Measurements from ENCODE around the gene DRD3.

DRD3 gene

GRCh38 chr3:114119776-114120175 lies 59.1 kb downstream of the DRD3 start:
- no peak for DNase-seq

- no peak for DNase-seq
Observed at GRCh38 chr3:114115143-114115542, 63.7 kb downstream of the DRD3 start.

GRCh38 chr3:114114719-114115118 lies 64.1 kb downstream of the DRD3 start:
- no peak for DNase-seq

DNA sequence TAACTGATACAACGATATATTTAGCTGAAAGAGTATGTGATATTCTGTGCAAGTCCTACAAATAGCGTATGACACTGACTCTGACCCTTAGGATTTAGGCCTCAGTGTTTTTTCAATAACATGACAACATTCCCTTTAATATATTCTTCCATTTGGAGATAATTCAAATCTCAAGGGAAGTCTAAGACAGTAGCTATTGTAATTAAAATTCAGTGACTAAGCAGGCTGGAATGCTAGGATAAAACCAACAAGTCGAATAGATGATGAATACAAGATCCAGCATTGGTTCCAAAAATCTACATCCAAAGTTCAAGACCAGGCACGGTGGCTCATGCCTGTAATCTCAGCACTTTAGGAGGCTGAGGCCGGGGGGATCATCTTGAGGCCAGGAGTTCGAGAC lies 66.2 kb downstream of the DRD3 start:
- DNase-seq: no peak

GRCh38 chr3:114111060-114111770 lies 67.6 kb downstream of the DRD3 start:
- no peak for DNase-seq

- no peak for DNase-seq
Observed at GRCh38 chr3:114110439-114110838, 68.4 kb downstream of the DRD3 start.

DNA sequence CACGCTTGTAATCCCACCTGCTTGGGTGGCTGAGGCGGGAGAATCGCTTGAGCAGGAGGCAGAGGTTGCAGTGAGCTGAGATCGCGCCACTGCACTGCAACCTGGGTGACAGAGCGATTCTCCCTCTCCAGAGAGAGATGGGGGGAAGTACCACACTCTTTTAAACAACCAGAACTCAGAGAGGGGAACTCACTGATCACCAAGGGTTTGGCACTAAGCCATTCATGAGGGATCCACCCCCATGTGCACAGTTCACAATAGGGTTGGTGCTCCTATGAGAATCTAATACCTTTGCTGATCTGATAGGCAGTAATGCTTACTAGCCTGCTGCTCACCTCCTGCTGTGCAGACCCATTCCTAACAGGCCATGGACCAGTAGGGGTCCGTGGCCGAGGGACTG lies 70.7 kb downstream of the DRD3 start:
- DNase-seq: no peak

- DNase-seq: no peak
Observed at GRCh38 chr3:114104414-114104813, 74.4 kb downstream of the DRD3 start.

- no peak for DNase-seq
Observed at GRCh38 chr3:114103858-114104257, 75.0 kb downstream of the DRD3 start.

DNA sequence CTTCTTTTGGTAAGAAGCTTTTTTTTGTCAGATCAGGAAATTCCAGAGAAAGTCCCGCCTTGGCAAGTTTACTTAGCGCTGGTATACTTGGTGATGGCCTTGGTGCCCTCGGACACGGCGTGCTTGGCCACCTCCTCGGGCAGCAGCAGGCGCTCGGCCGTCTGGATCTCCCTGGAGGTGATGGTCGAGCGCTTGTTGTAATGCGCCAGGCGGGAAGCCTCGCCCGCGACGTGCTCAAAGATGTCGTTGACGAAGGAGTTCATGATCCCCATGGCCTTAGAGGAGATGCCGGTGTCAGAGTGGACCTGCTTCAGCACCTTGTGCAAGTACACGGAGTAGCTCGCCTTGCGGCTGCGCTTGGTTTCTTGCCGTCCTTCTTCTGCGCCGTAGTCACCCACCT lies 75.7 kb downstream of the DRD3 start:
- no peak for DNase-seq

- DNase-seq: no peak
Observed at GRCh38 chr3:114101101-114101500, 77.8 kb downstream of the DRD3 start.

- no peak for DNase-seq
Observed at GRCh38 chr3:114095796-114096195, 83.1 kb downstream of the DRD3 start.

DNA sequence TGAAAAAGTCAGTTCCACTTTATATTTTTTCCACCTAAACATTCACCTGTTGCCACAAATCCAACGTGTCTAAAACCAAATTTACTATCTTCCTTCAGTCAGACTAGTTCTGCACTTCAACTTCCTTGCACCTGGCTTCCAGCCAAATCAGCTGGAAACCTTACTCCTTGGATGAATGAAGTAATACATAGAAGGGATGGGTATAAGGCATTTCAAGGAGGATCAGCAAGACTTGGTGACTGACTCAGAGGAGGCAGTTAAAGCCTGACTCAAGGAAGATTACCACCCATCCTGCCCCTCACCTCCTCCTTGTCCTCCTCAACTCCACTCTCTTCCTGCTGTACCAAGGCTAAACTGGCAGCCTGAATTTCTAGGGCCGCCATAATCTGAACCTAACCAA lies 85.3 kb downstream of the DRD3 start:
- DNase-seq: no peak

GRCh38 chr3:114093016-114093380 lies 85.9 kb downstream of the DRD3 start:
- DNase-seq: no peak

GRCh38 chr3:114092151-114093015 lies 86.5 kb downstream of the DRD3 start:
- DNase-seq: no peak

GRCh38 chr3:114089675-114090074 lies 89.2 kb downstream of the DRD3 start:
- no peak for DNase-seq

- DNase-seq: no peak
Observed at GRCh38 chr3:114086356-114086755, 92.5 kb downstream of the DRD3 start.

GRCh38 chr3:114083112-114083511 lies 95.7 kb downstream of the DRD3 start:
- no peak for DNase-seq

- no peak for DNase-seq
Observed at GRCh38 chr3:114081037-114081436, 97.8 kb downstream of the DRD3 start.

GRCh38 chr3:114080201-114080600 lies 98.7 kb downstream of the DRD3 start:
- DNase-seq: no peak

- DNase-seq: no peak
Observed at GRCh38 chr3:114079761-114080160, 99.1 kb downstream of the DRD3 start.

- no peak for DNase-seq
Observed at GRCh38 chr3:114078126-114078525, 100.7 kb downstream of the DRD3 start.
